Lower leg skin (tissue), 3 donors: ENCODE results near the gene ANAPC16.

Source experiments
- CTCF ChIP-seq, 3 donors: fragments of 450-650 bp; IDR thresholded peaks; one replicate each; pipeline ENCODE4 v1.5.1; 2016; ENCODE audit warnings: antibody characterized with exemption in 3 of 3, mild to moderate bottlenecking in 3 of 3, moderate library complexity in 2 of 3
- POLR2A ChIP-seq, 2 donors: fragments of 450-650 bp; IDR thresholded peaks; one replicate each; pipeline ENCODE4 v1.6.1; 2016 to 2017; ENCODE audit warnings: antibody characterized with exemption in 2 of 2, mild to moderate bottlenecking in 1 of 2, moderate library complexity in 1 of 2

- TF ChIP-seq CTCF (IDR thresholded peaks at IDR 0.05) (no peak), POLR2A (IDR thresholded peaks at IDR 0.05) (no peak)
Observed at GRCh38 chr10:72176701-72177100, 39.1 kb upstream of the ANAPC16 start.
